Stomach (tissue), 4 donors: ENCODE measurements around the gene KCTD16.

Experiments
- CTCF ChIP-seq, 7 experiments: fragments of 450-650 bp in 4 of 7; fragments of 200-600 bp in 3 of 7; sonication (generic) in 3 of 7; IDR thresholded peaks; one replicate each; pipeline ENCODE4 v1.5.1; 2016 to 2019; ENCODE audit warnings: antibody characterized with exemption in 7 of 7, control low read depth in 2 of 7, mild to moderate bottlenecking in 1 of 7
- EP300 ChIP-seq: sonication (generic); formaldehyde crosslinking; IDR thresholded peaks from one replicate; pipeline ENCODE4 v1.6.1; 2017; ENCODE audit warnings: antibody characterized with exemption
- POLR2A ChIP-seq, 4 donors: fragments of 450-650 bp; IDR thresholded peaks; one replicate each; pipeline ENCODE4 v1.6.1; 2016; ENCODE audit warnings: antibody characterized with exemption in 4 of 4, control low read depth in 2 of 4, mild to moderate bottlenecking in 1 of 4, moderate library complexity in 1 of 4
- POLR2AphosphoS5 ChIP-seq, 3 donors: sonication (generic); formaldehyde crosslinking; IDR thresholded peaks; one replicate each; pipeline ENCODE4 v1.6.1; 2016; ENCODE audit warnings: antibody characterized with exemption in 3 of 3

GRCh38 chr5:144122641-144123040 lies 48.0 kb upstream of the KCTD16 start:
- TF ChIP-seq POLR2A (IDR thresholded peaks at IDR 0.05): no peak
- TF ChIP-seq CTCF (IDR thresholded peaks at IDR 0.05): no peak
- no peak for TF ChIP-seq POLR2AphosphoS5 (IDR thresholded peaks at IDR 0.05)
- TF ChIP-seq EP300: no peak
